Measurements from ENCODE around the gene ZBTB16.

The ZBTB16 gene

GRCh38 chr11:114132944-114133394 is 73.5 kb downstream of the ZBTB16 start:
- DNase-seq = no peak

GRCh38 chr11:114133548-114134329 is 74.2 kb downstream of the ZBTB16 start:
- DNase-seq = no peak

GRCh38 chr11:114134870-114135269 is 75.4 kb downstream of the ZBTB16 start:
- no peak for DNase-seq

GRCh38 chr11:114135737-114136151 is 76.2 kb downstream of the ZBTB16 start:
- no peak for DNase-seq

- no peak for DNase-seq
These were observed 77.5 kb downstream of the ZBTB16 start for GRCh38 chr11:114136686-114137640.

- DNase-seq = no peak
These were observed 78.3 kb downstream of the ZBTB16 start for GRCh38 chr11:114137838-114138237.

GRCh38 chr11:114138411-114138810 is 78.9 kb downstream of the ZBTB16 start:
- no peak for DNase-seq

GRCh38 chr11:114140826-114141225 is 81.3 kb downstream of the ZBTB16 start:
- DNase-seq = no peak

- no peak for DNase-seq
These were observed 82.5 kb downstream of the ZBTB16 start for GRCh38 chr11:114141863-114142580.

- DNase-seq = no peak
These were observed 83.2 kb downstream of the ZBTB16 start for GRCh38 chr11:114142707-114143106.

- no peak for DNase-seq
These were observed 85.8 kb downstream of the ZBTB16 start for GRCh38 chr11:114145166-114145775.

GRCh38 chr11:114147375-114148012 is 88.0 kb downstream of the ZBTB16 start:
- DNase-seq = no peak

- no peak for DNase-seq
These were observed 88.5 kb downstream of the ZBTB16 start for GRCh38 chr11:114148013-114148382.

- DNase-seq = no peak
These were observed 90.3 kb downstream of the ZBTB16 start for GRCh38 chr11:114149689-114150407.

GRCh38 chr11:114150671-114151070 is 91.2 kb downstream of the ZBTB16 start:
- no peak for DNase-seq

- no peak for DNase-seq
These were observed 92.1 kb downstream of the ZBTB16 start for GRCh38 chr11:114151631-114152030.

GRCh38 chr11:114152162-114152561 is 92.7 kb downstream of the ZBTB16 start:
- DNase-seq = no peak

GRCh38 chr11:114152785-114153184 is 93.3 kb downstream of the ZBTB16 start:
- DNase-seq = no peak

- no peak for DNase-seq
These were observed 93.7 kb downstream of the ZBTB16 start for GRCh38 chr11:114153224-114153623.

- DNase-seq = no peak
These were observed 94.9 kb downstream of the ZBTB16 start for GRCh38 chr11:114154271-114155047.

- no peak for DNase-seq
These were observed 95.6 kb downstream of the ZBTB16 start for GRCh38 chr11:114155116-114155515.

Measured in stimulated activated CD4-positive, alpha-beta T cell treated with anti-CD3 and anti-CD28 coated beads, Interleukin-4, amount 100 ng/mL, for 1 hour (primary cell).